Endodermal cell (in vitro differentiated cells): Measurements from ENCODE around the gene PLXNB2. TPM values are rescaled to one million over a fixed set of nuclear protein-coding genes. Genes with fewer than 3 reads are reported as not detected.

ENCODE experiments used
- DNase-seq: peaks from one replicate; pipeline ENCODE4 v3.0.0-alpha.2; 2017
- H3K27ac ChIP-seq: 2 replicates; pipeline ENCODE4 v1.5.1; 2013; ENCODE audit warnings: mild to moderate bottlenecking, low read depth, low read length, moderate library complexity
- H3K27me3 ChIP-seq: 2 replicates; pipeline ENCODE4 v1.6.1; 2013; ENCODE audit warnings: mild to moderate bottlenecking, low read length, moderate library complexity; ENCODE audit not compliant: insufficient read depth, control insufficient read depth, poor library complexity, severe bottlenecking
- H3K36me3 ChIP-seq: 2 replicates; pipeline ENCODE4 v1.7.0; 2013; ENCODE audit warnings: mild to moderate bottlenecking, low read length, moderate library complexity; ENCODE audit not compliant: control insufficient read depth, insufficient read depth
- H3K4me1 ChIP-seq: one replicate; pipeline ENCODE4 v1.7.0; 2013; ENCODE audit warnings: low read length; ENCODE audit not compliant: control insufficient read depth, insufficient read depth
- H3K4me3 ChIP-seq: 2 replicates; pipeline ENCODE4 v1.5.1; 2013; ENCODE audit warnings: mild to moderate bottlenecking, low read length, moderate library complexity
- H3K9ac ChIP-seq: 2 replicates; pipeline ENCODE4 v1.6.1; 2013; ENCODE audit warnings: mild to moderate bottlenecking, low read length, moderate library complexity; ENCODE audit not compliant: poor library complexity, severe bottlenecking; ENCODE audit errors: extremely low read depth
- H3K9me3 ChIP-seq: 2 replicates; pipeline ENCODE4 v1.6.1; 2013; ENCODE audit warnings: mild to moderate bottlenecking, low read length, moderate library complexity; ENCODE audit not compliant: control insufficient read depth
- H3K27ac Mint-ChIP-seq: 2 replicates; pipeline ENCODE4 v1.8.0; 2020; ENCODE audit warnings: mixed read lengths
- H3K27me3 Mint-ChIP-seq: 2 replicates; pipeline ENCODE4 v1.8.0; 2021; ENCODE audit warnings: mild to moderate bottlenecking, mixed read lengths; ENCODE audit not compliant: insufficient read depth
- H3K36me3 Mint-ChIP-seq: 2 replicates; pipeline ENCODE4 v1.8.0; 2020; ENCODE audit warnings: low read depth, mixed read lengths
- H3K4me1 Mint-ChIP-seq: 2 replicates; pipeline ENCODE4 v1.8.0; 2020; ENCODE audit warnings: mixed read lengths
- H3K4me3 Mint-ChIP-seq: 2 replicates; pipeline ENCODE4 v1.8.0; 2020; ENCODE audit warnings: mild to moderate bottlenecking, moderate library complexity, mixed read lengths
- H3K9me3 Mint-ChIP-seq: 2 replicates; pipeline ENCODE4 v1.8.0; 2020; ENCODE audit warnings: mild to moderate bottlenecking, mixed read lengths
- WGBS, 2 experiments: methylation state at CpG; one replicate each; pipeline versions ENCODE4 v1.1.5 to v1.1.7; 2013; ENCODE audit warnings: missing lambda C conversion rate in 2 of 2, mixed read lengths in 1 of 2; ENCODE audit not compliant: insufficient coverage in 1 of 2, insufficient read length in 1 of 2; 5-methylcytosine and 5-hydroxymethylcytosine counted together
- total RNA-seq, 2 donors: library from RNA; stranded (reverse); fragmentation: NEBNext Ultra II Directional in 1 of 2; extraction: Animal tissue kit (Norgen Biotek cat#: 25700) in 1 of 2; gene quantifications; 2 replicates in 1 of 2; 3 replicates in 1 of 2; pipeline ENCODE4 v1.2.1, GENCODE V29; 2021
- TF ChIP-seq, protein P1 (sequence below): fragments of 200-600 bp; sonication (generic); conservative IDR thresholded peaks from 2 replicates; pipeline ENCODE4 v1.5.0; 2021; ENCODE audit warnings: antibody characterized with exemption, mild to moderate bottlenecking

PLXNB2 gene
- total RNA-seq, 2 donors from 2014 or later = 94.7 to 97.7 TPM

DNA sequence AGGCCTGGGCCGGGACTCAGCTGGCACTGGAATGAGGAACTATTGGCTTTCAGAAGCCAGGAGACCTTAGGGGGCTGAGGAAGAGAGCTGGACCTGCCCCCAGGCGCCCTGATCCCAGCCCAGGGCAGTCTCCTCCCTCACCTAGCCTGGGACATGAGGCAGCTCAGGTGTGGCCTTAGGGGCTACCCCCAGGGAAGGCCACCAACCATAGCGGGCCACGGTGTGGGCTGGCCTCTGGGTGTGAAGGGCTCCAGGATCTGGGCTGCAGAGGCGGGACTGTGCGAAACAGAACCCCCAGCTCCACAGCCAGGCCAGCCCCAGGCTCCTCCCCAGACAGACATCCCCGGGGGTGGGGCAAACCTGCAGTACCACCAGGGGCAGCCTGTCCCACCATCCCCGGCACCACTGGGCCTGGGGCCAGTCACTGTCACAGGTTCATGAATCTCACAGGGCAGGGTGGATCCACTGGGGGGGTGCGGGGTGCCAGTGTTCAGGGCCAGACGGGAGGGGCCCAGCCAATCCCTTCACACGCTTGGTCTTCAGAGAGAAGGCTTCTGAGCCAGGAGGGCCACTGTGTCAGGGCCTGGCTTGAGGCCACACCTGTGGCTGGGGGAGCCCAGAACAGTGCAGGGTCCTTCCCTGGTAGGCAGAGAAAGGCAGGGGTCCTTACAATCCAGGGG, 3.5 kb downstream of the PLXNB2 start:
- H3K4me1 ChIP-seq = peaks cover 3% of the 10 kb centered on the region

DNA sequence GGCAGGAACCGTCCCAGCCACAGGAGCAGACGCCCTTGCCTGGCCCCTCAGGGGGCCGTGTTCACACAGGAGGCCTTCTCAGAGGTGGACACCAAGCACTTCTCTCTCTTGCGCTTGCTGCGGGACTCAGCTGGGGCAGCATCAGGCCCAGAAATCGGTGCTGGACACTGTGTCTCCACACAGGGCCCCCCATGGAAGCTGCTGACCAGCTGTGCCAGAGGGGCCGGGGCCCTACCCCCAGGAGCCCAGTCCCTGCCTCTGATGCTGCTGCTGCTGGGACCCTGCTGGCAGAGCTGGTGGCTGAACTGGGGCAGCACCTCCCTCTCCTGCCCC, 4.0 kb downstream of the PLXNB2 start:
- H3K4me3 ChIP-seq = no peak overlapping the region
- H3K36me3 ChIP-seq = no peaks in the 10 kb centered on the region
- H3K27ac ChIP-seq = no peak overlapping the region
- Mint-ChIP-seq H3K27me3 (peaks cover 2% of the 10 kb centered on the region), H3K9me3 (no peaks in the 10 kb centered on the region), H3K36me3 (no peaks in the 10 kb centered on the region), H3K4me3 (no peak overlapping the region), H3K27ac (no peak overlapping the region), H3K4me1 (peaks cover 11% of the 10 kb centered on the region)
- 84 to 87% methylated on average over 5 to 7 of the region's 7 CpGs for WGBS, 2 experiments
- TF ChIP-seq, protein P1, sequence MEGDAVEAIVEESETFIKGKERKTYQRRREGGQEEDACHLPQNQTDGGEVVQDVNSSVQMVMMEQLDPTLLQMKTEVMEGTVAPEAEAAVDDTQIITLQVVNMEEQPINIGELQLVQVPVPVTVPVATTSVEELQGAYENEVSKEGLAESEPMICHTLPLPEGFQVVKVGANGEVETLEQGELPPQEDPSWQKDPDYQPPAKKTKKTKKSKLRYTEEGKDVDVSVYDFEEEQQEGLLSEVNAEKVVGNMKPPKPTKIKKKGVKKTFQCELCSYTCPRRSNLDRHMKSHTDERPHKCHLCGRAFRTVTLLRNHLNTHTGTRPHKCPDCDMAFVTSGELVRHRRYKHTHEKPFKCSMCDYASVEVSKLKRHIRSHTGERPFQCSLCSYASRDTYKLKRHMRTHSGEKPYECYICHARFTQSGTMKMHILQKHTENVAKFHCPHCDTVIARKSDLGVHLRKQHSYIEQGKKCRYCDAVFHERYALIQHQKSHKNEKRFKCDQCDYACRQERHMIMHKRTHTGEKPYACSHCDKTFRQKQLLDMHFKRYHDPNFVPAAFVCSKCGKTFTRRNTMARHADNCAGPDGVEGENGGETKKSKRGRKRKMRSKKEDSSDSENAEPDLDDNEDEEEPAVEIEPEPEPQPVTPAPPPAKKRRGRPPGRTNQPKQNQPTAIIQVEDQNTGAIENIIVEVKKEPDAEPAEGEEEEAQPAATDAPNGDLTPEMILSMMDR = no peak
- no peaks in the 10 kb centered on the region for H3K27me3 ChIP-seq
- no peak for DNase-seq
- H3K9me3 ChIP-seq = no peaks in the 10 kb centered on the region
- no peak overlapping the region for H3K9ac ChIP-seq
- peaks cover 3% of the 10 kb centered on the region for H3K4me1 ChIP-seq

More for the DNA sequence above, 3.5 kb downstream of the PLXNB2 start:
- Mint-ChIP-seq H3K36me3 (no peaks in the 10 kb centered on the region), H3K27me3 (peaks cover 2% of the 10 kb centered on the region), H3K4me3 (no peak overlapping the region), H3K4me1 (peaks cover 14% of the 10 kb centered on the region), H3K9me3 (no peaks in the 10 kb centered on the region), H3K27ac (no peak overlapping the region)
- no peak overlapping the region for H3K9ac ChIP-seq
- DNase-seq = peak; percentile 87
- TF ChIP-seq, protein P1 = peak; percentile 48
- H3K9me3 ChIP-seq = no peaks in the 10 kb centered on the region
- H3K36me3 ChIP-seq = no peaks in the 10 kb centered on the region
- WGBS, 2 experiments = 79 to 86% methylated on average over 7 to 11 of the region's 11 CpGs
- no peak overlapping the region for H3K27ac ChIP-seq
- no peaks in the 10 kb centered on the region for H3K27me3 ChIP-seq
- H3K4me3 ChIP-seq = no peak overlapping the region

DNA sequence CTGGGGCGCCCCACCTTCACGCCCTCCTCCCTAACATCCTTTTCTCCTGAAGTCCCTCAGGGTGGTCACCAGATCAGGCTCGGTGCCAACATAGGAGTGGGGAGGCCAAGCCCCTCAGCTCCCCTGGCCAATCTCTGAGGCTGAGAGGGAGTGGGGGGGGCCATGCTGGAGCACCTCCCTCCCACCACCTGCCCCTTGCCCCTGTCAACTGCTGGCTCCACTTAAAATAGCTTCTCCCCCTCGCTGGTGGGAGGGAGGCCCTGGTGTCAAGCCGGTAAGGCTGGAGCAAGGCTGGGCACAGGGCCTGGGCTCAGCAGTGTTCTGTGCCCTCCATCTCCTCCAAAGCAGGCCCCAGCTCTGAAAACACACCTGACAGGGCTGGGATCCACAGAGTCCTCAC, 4.9 kb downstream of the PLXNB2 start:
- Mint-ChIP-seq H3K27me3 (peaks cover 2% of the 10 kb centered on the region), H3K9me3 (no peaks in the 10 kb centered on the region), H3K4me1 (peaks cover 10% of the 10 kb centered on the region), H3K27ac (no peak overlapping the region), H3K36me3 (no peaks in the 10 kb centered on the region), H3K4me3 (no peak overlapping the region)
- no peak for DNase-seq
- Histone ChIP-seq H3K4me1 (peaks cover 3% of the 10 kb centered on the region), H3K4me3 (no peak overlapping the region), H3K27ac (no peak overlapping the region), H3K27me3 (no peaks in the 10 kb centered on the region), H3K36me3 (no peaks in the 10 kb centered on the region), H3K9me3 (no peaks in the 10 kb centered on the region), H3K9ac (no peak overlapping the region)
- TF ChIP-seq, protein P1 = no peak
- WGBS, 2 experiments = 82 to 92% methylated on average over 2 to 5 of the region's 5 CpGs
